HG03196 (cell line): Measurements from ENCODE around the gene PLG.
A peak's percentile ranks its signal among the peaks of the same experiment; 100 is the strongest.
"Not testable (repeated sequence)": the region's sequence is repeated elsewhere in the genome, so short reads cannot be mapped to it uniquely, and the experiment has no call there.

ENCODE experiments used
- ATAC-seq: cut with Tn5 transposase; IDR thresholded peaks from one replicate; pipeline ENCODE4 v1.9.1; 2021; ENCODE audit not compliant: unreplicated experiment

The PLG gene

GRCh38 chr6:160701918-160702680, at the start of gene PLG:
Gene PLG, plus strand, starts transcription at chr6:160702244. Its CDS starts 61 bp downstream, at chr6:160702305.
- ATAC-seq: not testable (repeated sequence)

- no peak for ATAC-seq
These were observed 42.5 kb upstream of the PLG start for GRCh38 chr6:160659562-160659961.

GRCh38 chr6:160661216-160661615, 40.8 kb upstream of the PLG start:
- ATAC-seq: no peak

- no peak for ATAC-seq
These were observed 39.6 kb upstream of the PLG start for GRCh38 chr6:160662429-160662828.

- ATAC-seq: no peak
These were observed 39.2 kb upstream of the PLG start for GRCh38 chr6:160662842-160663241.

GRCh38 chr6:160664198-160664597, 37.8 kb upstream of the PLG start, which contains the start of gene LPA:
Gene LPA, minus strand, starts transcription at chr6:160664275. Its CDS starts 61 bp downstream, at chr6:160664214.
- not testable (repeated sequence) for ATAC-seq

- ATAC-seq: peak; percentile 51
These were observed 34.2 kb upstream of the PLG start for GRCh38 chr6:160667639-160668481.

- ATAC-seq: no peak
These were observed 33.5 kb upstream of the PLG start for GRCh38 chr6:160668589-160668988.

- ATAC-seq: not testable (repeated sequence)
These were observed 25.6 kb upstream of the PLG start for GRCh38 chr6:160676418-160676817.

GRCh38 chr6:160678230-160678629, 23.8 kb upstream of the PLG start:
- no peak for ATAC-seq

GRCh38 chr6:160678744-160679401, 23.2 kb upstream of the PLG start:
- no peak for ATAC-seq

GRCh38 chr6:160679402-160679769, 22.7 kb upstream of the PLG start:
- no peak for ATAC-seq

GRCh38 chr6:160685101-160685761, 16.8 kb upstream of the PLG start:
- not testable (repeated sequence) for ATAC-seq

- ATAC-seq: no peak
These were observed 16.1 kb upstream of the PLG start for GRCh38 chr6:160685762-160686450.

GRCh38 chr6:160690458-160690857, 11.6 kb upstream of the PLG start:
- no peak for ATAC-seq

GRCh38 chr6:160691617-160692016, 10.4 kb upstream of the PLG start:
- no peak for ATAC-seq

- no peak for ATAC-seq
These were observed 9.6 kb upstream of the PLG start for GRCh38 chr6:160692369-160692959.

- not testable (repeated sequence) for ATAC-seq
These were observed 7.0 kb upstream of the PLG start for GRCh38 chr6:160695025-160695424.

- ATAC-seq: not testable (repeated sequence)
These were observed 6.4 kb upstream of the PLG start for GRCh38 chr6:160695622-160696021.

GRCh38 chr6:160696884-160697283, 5.2 kb upstream of the PLG start:
- not testable (repeated sequence) for ATAC-seq
